ENCODE results near the gene TPCN2.

TPCN2 gene

GRCh38 chr11:69078930-69079605, 30.3 kb downstream of the TPCN2 start:
- DNase-seq: peak in 1 of 2 donors; percentile 6

GRCh38 chr11:69079661-69080256, 31.0 kb downstream of the TPCN2 start:
- DNase-seq: no peak

GRCh38 chr11:69080257-69080995, 31.7 kb downstream of the TPCN2 start:
- DNase-seq: peak in 1 of 2 donors; percentile 42

GRCh38 chr11:69081180-69081579, 32.4 kb downstream of the TPCN2 start:
- no peak for DNase-seq

- DNase-seq: no peak
These were observed 35.0 kb downstream of the TPCN2 start for GRCh38 chr11:69083531-69084247.

- DNase-seq: no peak
These were observed 35.6 kb downstream of the TPCN2 start for GRCh38 chr11:69084371-69084770.

GRCh38 chr11:69085490-69086095, 36.9 kb downstream of the TPCN2 start:
- no peak for DNase-seq

- no peak for DNase-seq
These were observed 37.7 kb downstream of the TPCN2 start for GRCh38 chr11:69086152-69087132.

- no peak for DNase-seq
These were observed 38.4 kb downstream of the TPCN2 start for GRCh38 chr11:69087133-69087524.

GRCh38 chr11:69087811-69088210, 39.1 kb downstream of the TPCN2 start:
- DNase-seq: no peak

- peak; percentile 23 to 37 for DNase-seq
These were observed 40.0 kb downstream of the TPCN2 start for GRCh38 chr11:69088676-69089146.

- peak in 1 of 2 donors; percentile 14 for DNase-seq
These were observed 40.5 kb downstream of the TPCN2 start for GRCh38 chr11:69089258-69089657.

- no peak for DNase-seq
These were observed 43.0 kb downstream of the TPCN2 start for GRCh38 chr11:69091638-69092165.

- no peak for DNase-seq
These were observed 43.5 kb downstream of the TPCN2 start for GRCh38 chr11:69092263-69092662.

GRCh38 chr11:69093106-69093505, 44.4 kb downstream of the TPCN2 start:
- DNase-seq: no peak

- no peak for DNase-seq
These were observed 45.6 kb downstream of the TPCN2 start for GRCh38 chr11:69094111-69094914.

- no peak for DNase-seq
These were observed 46.2 kb downstream of the TPCN2 start for GRCh38 chr11:69094915-69095290.

- DNase-seq: no peak
These were observed 46.6 kb downstream of the TPCN2 start for GRCh38 chr11:69095300-69095699.

- no peak for DNase-seq
These were observed 47.7 kb downstream of the TPCN2 start for GRCh38 chr11:69096473-69096872.

GRCh38 chr11:69097263-69097662, 48.5 kb downstream of the TPCN2 start:
- no peak for DNase-seq

Data from bone marrow (tissue), 2 donors.